Mesendoderm (in vitro differentiated cells): Measurements from ENCODE around the gene PLA2G2E.

Experiments used
- DNase-seq: peaks from one replicate; pipeline ENCODE4 v3.0.0; 2013
- H2AK5ac ChIP-seq: 2 replicates; pipeline ENCODE4 v1.6.1; 2013; ENCODE audit warnings: low read length, inconsistent platforms
- H2BK120ac ChIP-seq: 2 replicates; pipeline ENCODE4 v1.6.1; 2013; ENCODE audit warnings: low read depth, mild to moderate bottlenecking, low read length, moderate library complexity, mixed read lengths
- H2BK15ac ChIP-seq: replicated peaks from 2 replicates; pipeline ENCODE4 v1.6.1; 2013; ENCODE audit warnings: low read depth, mild to moderate bottlenecking, moderate library complexity
- H2BK5ac ChIP-seq: 2 replicates; pipeline ENCODE4 v1.6.1; 2013; ENCODE audit warnings: low read length, inconsistent platforms
- H3K18ac ChIP-seq: 2 replicates; pipeline ENCODE4 v1.6.1; 2013; ENCODE audit warnings: mild to moderate bottlenecking, low read length, mixed read lengths
- H3K23ac ChIP-seq: one replicate; pipeline ENCODE4 v1.6.1; 2013; ENCODE audit warnings: low read length
- H3K27ac ChIP-seq: 2 replicates; pipeline ENCODE4 v1.5.1; 2013; ENCODE audit warnings: low read depth, mild to moderate bottlenecking, inconsistent platforms, low read length, moderate library complexity
- H3K27me3 ChIP-seq: 2 replicates; pipeline ENCODE4 v1.6.1; 2013; ENCODE audit warnings: low read length, control low read depth, mild to moderate bottlenecking, inconsistent platforms; ENCODE audit not compliant: insufficient read depth, poor library complexity
- H3K36me3 ChIP-seq: 2 replicates; pipeline ENCODE4 v1.6.1; 2013; ENCODE audit warnings: low read length, inconsistent platforms; ENCODE audit not compliant: control insufficient read depth, insufficient read depth
- H3K4ac ChIP-seq: one replicate; pipeline ENCODE4 v1.6.1; 2013; ENCODE audit warnings: low read depth, mild to moderate bottlenecking, low read length, moderate library complexity
- H3K4me1 ChIP-seq: 2 replicates; pipeline ENCODE4 v1.6.1; 2013; ENCODE audit warnings: low read depth, low read length, inconsistent platforms; ENCODE audit not compliant: control insufficient read depth
- H3K4me2 ChIP-seq: 2 replicates; pipeline ENCODE4 v1.6.1; 2013; ENCODE audit warnings: low read length
- H3K4me3 ChIP-seq: 2 replicates; pipeline ENCODE4 v1.5.1; 2013; ENCODE audit warnings: mild to moderate bottlenecking, low read length
- H3K56ac ChIP-seq: one replicate; pipeline ENCODE4 v1.6.1; 2013; ENCODE audit warnings: low read length
- H3K79me1 ChIP-seq: 2 replicates; pipeline ENCODE4 v1.6.1; 2013; ENCODE audit warnings: low read length, inconsistent platforms
- H3K79me2 ChIP-seq: 2 replicates; pipeline ENCODE4 v1.6.1; 2013; ENCODE audit warnings: mild to moderate bottlenecking, low read length; ENCODE audit not compliant: control insufficient read depth, insufficient read depth
- H3K9ac ChIP-seq: 2 replicates; pipeline ENCODE4 v1.6.1; 2013; ENCODE audit warnings: low read length, inconsistent platforms
- H4K5ac ChIP-seq: one replicate; pipeline ENCODE4 v1.6.1; 2013; ENCODE audit warnings: low read length
- H4K8ac ChIP-seq: one replicate; pipeline ENCODE4 v1.6.1; 2013; ENCODE audit warnings: low read depth, mild to moderate bottlenecking, control low read depth, low read length, moderate library complexity
- WGBS: extraction: QIAGEN DNeasy Blood & Tissue Kit; methylation state at CpG from one replicate; pipeline ENCODE4 v1.1.7; 2013; ENCODE audit warnings: low lambda C conversion rate, missing lambda C conversion rate; ENCODE audit not compliant: insufficient coverage; ENCODE audit errors: extremely low coverage; 5-methylcytosine and 5-hydroxymethylcytosine counted together

PLA2G2E gene

GRCh38 chr1:19963636-19964035, 40.2 kb upstream of the PLA2G2E start:
- no peaks in the 10 kb centered on the region for H3K79me1 ChIP-seq
- H3K4me3 ChIP-seq, result no peak overlapping the region
- H3K4me1 ChIP-seq, result no peaks in the 10 kb centered on the region
- no peak overlapping the region for H3K27ac ChIP-seq
- H4K8ac ChIP-seq, result no peak overlapping the region
- no peak overlapping the region for H3K4me2 ChIP-seq
- no peak overlapping the region for H2BK120ac ChIP-seq
- no peak overlapping the region for H3K4ac ChIP-seq
- H2BK15ac ChIP-seq, result no peak overlapping the region
- H4K5ac ChIP-seq, result no peak overlapping the region
- H3K18ac ChIP-seq, result no peak overlapping the region
- H3K79me2 ChIP-seq, result no peaks in the 10 kb centered on the region
- no peak overlapping the region for H2AK5ac ChIP-seq
- no peaks in the 10 kb centered on the region for H3K36me3 ChIP-seq
- H3K27me3 ChIP-seq, result no peaks in the 10 kb centered on the region
- no peak overlapping the region for H2BK5ac ChIP-seq
- no CpG with 5 or more reads among the region's 4 CpGs for WGBS
- no peak overlapping the region for H3K23ac ChIP-seq
- DNase-seq, result no peak
- no peak overlapping the region for H3K9ac ChIP-seq
- H3K56ac ChIP-seq, result no peak overlapping the region

- WGBS, result no CpG with 5 or more reads among the region's 5 CpGs
Measured at GRCh38 chr1:19960591-19960990, 37.2 kb upstream of the PLA2G2E start.

GRCh38 chr1:19957779-19958178, 34.4 kb upstream of the PLA2G2E start:
- no peak overlapping the region for H3K4me2 ChIP-seq
- H3K4ac ChIP-seq, result no peak overlapping the region
- no peak overlapping the region for H3K18ac ChIP-seq
- H2AK5ac ChIP-seq, result no peak overlapping the region
- no peak overlapping the region for H2BK5ac ChIP-seq
- peak; percentile 76 for DNase-seq
- H3K27ac ChIP-seq, result no peak overlapping the region
- H3K4me1 ChIP-seq, result no peaks in the 10 kb centered on the region
- H4K8ac ChIP-seq, result no peak overlapping the region
- H3K9ac ChIP-seq, result no peak overlapping the region
- H2BK120ac ChIP-seq, result no peak overlapping the region
- no peak overlapping the region for H2BK15ac ChIP-seq
- H3K79me1 ChIP-seq, result no peaks in the 10 kb centered on the region
- no peak overlapping the region for H3K23ac ChIP-seq
- H3K36me3 ChIP-seq, result no peaks in the 10 kb centered on the region
- H3K79me2 ChIP-seq, result no peaks in the 10 kb centered on the region
- H4K5ac ChIP-seq, result no peak overlapping the region
- H3K56ac ChIP-seq, result no peak overlapping the region
- WGBS, result no CpG with 5 or more reads among the region's 4 CpGs
- no peak overlapping the region for H3K4me3 ChIP-seq
- no peaks in the 10 kb centered on the region for H3K27me3 ChIP-seq

More at GRCh38 chr1:19960591-19960990, 37.2 kb upstream of the PLA2G2E start:
- Histone ChIP-seq H3K27me3 (no peaks in the 10 kb centered on the region), H3K18ac (no peak overlapping the region), H4K5ac (no peak overlapping the region), H3K4ac (no peak overlapping the region), H3K23ac (no peak overlapping the region), H2BK15ac (no peak overlapping the region), H3K56ac (no peak overlapping the region), H3K4me3 (no peak overlapping the region), H3K4me1 (no peaks in the 10 kb centered on the region), H2AK5ac (no peak overlapping the region), H4K8ac (no peak overlapping the region), H2BK5ac (no peak overlapping the region), H3K79me1 (no peaks in the 10 kb centered on the region), H3K27ac (no peak overlapping the region), H2BK120ac (no peak overlapping the region), H3K79me2 (no peaks in the 10 kb centered on the region), H3K36me3 (no peaks in the 10 kb centered on the region), H3K4me2 (no peak overlapping the region), H3K9ac (no peak overlapping the region)
- no peak for DNase-seq

- no peak overlapping the region for H3K27ac ChIP-seq
Measured at GRCh38 chr1:19955534-19956170, 32.2 kb upstream of the PLA2G2E start.

GRCh38 chr1:19954059-19954458, 30.6 kb upstream of the PLA2G2E start:
- no peak for DNase-seq
- Histone ChIP-seq H3K4me3 (no peak overlapping the region), H2BK15ac (no peak overlapping the region), H2AK5ac (no peak overlapping the region), H3K18ac (no peak overlapping the region), H3K4ac (no peak overlapping the region), H4K5ac (no peak overlapping the region), H3K79me2 (no peaks in the 10 kb centered on the region), H4K8ac (no peak overlapping the region), H3K36me3 (no peaks in the 10 kb centered on the region), H3K9ac (no peak overlapping the region), H3K79me1 (no peaks in the 10 kb centered on the region), H2BK5ac (no peak overlapping the region), H3K27ac (no peak overlapping the region), H3K27me3 (no peaks in the 10 kb centered on the region), H3K23ac (no peak overlapping the region), H3K4me1 (no peaks in the 10 kb centered on the region), H2BK120ac (no peak overlapping the region), H3K56ac (no peak overlapping the region), H3K4me2 (no peak overlapping the region)
- WGBS, result no CpG with 5 or more reads among the region's 2 CpGs

More at GRCh38 chr1:19955534-19956170, 32.2 kb upstream of the PLA2G2E start:
- no peak for DNase-seq
- WGBS, result no CpG with 5 or more reads among the region's 11 CpGs
- H3K27me3 ChIP-seq, result no peaks in the 10 kb centered on the region
- H2BK15ac ChIP-seq, result no peak overlapping the region
- no peak overlapping the region for H3K56ac ChIP-seq
- no peak overlapping the region for H2BK5ac ChIP-seq
- H3K9ac ChIP-seq, result no peak overlapping the region
- H4K8ac ChIP-seq, result no peak overlapping the region
- H2AK5ac ChIP-seq, result no peak overlapping the region
- H3K23ac ChIP-seq, result no peak overlapping the region
- H3K4me3 ChIP-seq, result no peak overlapping the region
- no peak overlapping the region for H4K5ac ChIP-seq
- no peak overlapping the region for H2BK120ac ChIP-seq
- no peaks in the 10 kb centered on the region for H3K79me2 ChIP-seq
- H3K79me1 ChIP-seq, result no peaks in the 10 kb centered on the region
- H3K4ac ChIP-seq, result no peak overlapping the region
- no peak overlapping the region for H3K4me2 ChIP-seq
- H3K18ac ChIP-seq, result no peak overlapping the region
- H3K4me1 ChIP-seq, result no peaks in the 10 kb centered on the region
- H3K36me3 ChIP-seq, result no peaks in the 10 kb centered on the region

GRCh38 chr1:19949016-19949415, 25.6 kb upstream of the PLA2G2E start:
- Histone ChIP-seq H3K9ac (no peak overlapping the region), H3K56ac (no peak overlapping the region), H3K27me3 (no peaks in the 10 kb centered on the region), H3K79me1 (no peaks in the 10 kb centered on the region), H3K4me1 (no peaks in the 10 kb centered on the region), H2BK120ac (no peak overlapping the region), H3K79me2 (no peaks in the 10 kb centered on the region), H3K36me3 (no peaks in the 10 kb centered on the region), H4K8ac (no peak overlapping the region), H4K5ac (no peak overlapping the region), H3K4ac (no peak overlapping the region), H3K23ac (peak overlapping the region; percentile 45), H2AK5ac (no peak overlapping the region), H3K18ac (no peak overlapping the region), H3K27ac (no peak overlapping the region), H3K4me3 (no peak overlapping the region), H2BK5ac (no peak overlapping the region), H3K4me2 (no peak overlapping the region), H2BK15ac (no peak overlapping the region)
- no CpG with 5 or more reads among the region's 2 CpGs for WGBS
- DNase-seq, result peak; percentile 72
